ENCODE results near the gene VPS37B.

- TF ChIP-seq POLR2AphosphoS5 (IDR thresholded peaks at IDR 0.05; ENCODE audit: low read depth, low read length), result no peak
- TF ChIP-seq TAF1 (IDR thresholded peaks at IDR 0.05; ENCODE audit: borderline replicate concordance, low read depth, low read length), result no peak
Measured at GRCh38 chr12:122869207-122869973, 26.5 kb downstream of the VPS37B start.

Data from GM12892 (cell line).